NCI-H2227 (cell line): ENCODE results near the gene ZC3H10.
A peak's percentile ranks its signal among the peaks of the same experiment; 100 is the strongest.
"Not testable (repeated sequence)": the region's sequence is repeated elsewhere in the genome, so short reads cannot be mapped to it uniquely, and the experiment has no call there.

Experiments
- DNase-seq: peaks from one replicate; lab custom pipeline; 2025; ENCODE audit not compliant: unreplicated experiment; lab: John Stamatoyannopoulos, UW

Gene ZC3H10, protein sequence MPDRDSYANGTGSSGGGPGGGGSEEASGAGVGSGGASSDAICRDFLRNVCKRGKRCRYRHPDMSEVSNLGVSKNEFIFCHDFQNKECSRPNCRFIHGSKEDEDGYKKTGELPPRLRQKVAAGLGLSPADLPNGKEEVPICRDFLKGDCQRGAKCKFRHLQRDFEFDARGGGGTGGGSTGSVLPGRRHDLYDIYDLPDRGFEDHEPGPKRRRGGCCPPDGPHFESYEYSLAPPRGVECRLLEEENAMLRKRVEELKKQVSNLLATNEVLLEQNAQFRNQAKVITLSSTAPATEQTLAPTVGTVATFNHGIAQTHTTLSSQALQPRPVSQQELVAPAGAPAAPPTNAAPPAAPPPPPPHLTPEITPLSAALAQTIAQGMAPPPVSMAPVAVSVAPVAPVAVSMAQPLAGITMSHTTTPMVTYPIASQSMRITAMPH

DNA sequence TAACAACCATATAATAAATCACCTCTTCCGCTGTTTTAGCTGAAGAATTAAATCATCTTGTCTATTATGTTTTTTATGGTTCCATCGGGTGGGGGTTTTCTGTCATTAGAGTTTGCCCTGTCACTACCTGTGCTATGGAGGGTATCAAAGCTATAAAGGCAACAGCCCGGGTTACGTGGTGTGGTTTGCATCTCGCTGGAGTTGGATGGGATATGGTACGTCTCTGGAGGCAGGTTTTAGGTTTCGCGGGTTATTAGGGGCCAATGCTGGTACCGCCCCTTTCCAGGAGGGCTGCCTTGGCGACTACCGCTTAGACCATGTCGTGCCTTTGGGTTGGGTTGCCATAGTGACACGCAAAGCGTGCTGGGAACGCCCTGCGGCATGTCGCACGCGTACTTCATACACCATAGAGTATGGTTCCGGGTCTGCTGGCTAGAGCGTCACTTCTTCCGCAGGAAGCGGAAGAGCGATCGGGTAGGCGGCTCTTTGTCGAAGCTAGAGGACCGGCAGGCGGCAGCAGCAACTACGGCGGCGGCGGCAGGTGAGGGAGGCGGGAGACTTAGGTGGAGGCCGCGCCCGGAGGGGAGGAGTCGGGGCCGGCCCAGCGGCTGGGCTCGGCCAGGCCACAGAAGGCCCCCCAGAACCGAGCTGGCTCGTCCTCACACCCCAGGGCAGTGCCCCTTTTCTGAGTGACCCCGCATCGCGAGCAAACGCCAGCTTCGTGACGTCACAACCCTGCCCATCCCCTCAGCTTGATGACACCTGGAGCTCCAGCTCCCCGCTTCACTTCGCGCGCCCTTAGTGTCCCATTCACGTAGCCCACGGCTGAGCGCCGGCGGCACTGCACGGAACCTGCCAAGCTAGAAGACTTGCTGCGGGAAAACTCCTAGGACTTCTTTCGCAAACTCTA, at the start of gene ZC3H10:
TSS of gene ZC3H10 (plus strand) at position 489 of the 910 bp plus-strand sequence. CDS start 2,297 bp downstream, outside the sequence.
- DNase-seq, result peak; percentile 97

DNA sequence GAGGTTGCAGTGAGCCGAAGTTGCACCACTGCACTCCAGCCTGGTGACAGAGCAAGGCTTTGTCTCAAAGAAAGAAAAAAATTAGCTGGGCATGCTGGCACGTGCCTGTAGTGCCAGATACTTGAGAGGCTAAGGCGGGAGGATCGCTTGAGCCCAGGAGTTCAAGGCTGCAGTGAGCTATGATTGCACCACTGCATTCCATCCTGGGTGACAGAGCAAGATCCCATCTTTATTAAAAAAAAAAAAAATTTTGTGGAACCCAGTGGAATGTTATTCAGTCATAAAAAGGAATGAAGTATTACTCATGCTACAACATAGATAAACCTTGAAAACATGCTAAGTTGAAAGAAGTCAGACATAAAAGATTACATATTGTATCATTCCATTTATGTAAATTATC, 46.4 kb upstream of the ZC3H10 start:
- DNase-seq, result no peak

DNA sequence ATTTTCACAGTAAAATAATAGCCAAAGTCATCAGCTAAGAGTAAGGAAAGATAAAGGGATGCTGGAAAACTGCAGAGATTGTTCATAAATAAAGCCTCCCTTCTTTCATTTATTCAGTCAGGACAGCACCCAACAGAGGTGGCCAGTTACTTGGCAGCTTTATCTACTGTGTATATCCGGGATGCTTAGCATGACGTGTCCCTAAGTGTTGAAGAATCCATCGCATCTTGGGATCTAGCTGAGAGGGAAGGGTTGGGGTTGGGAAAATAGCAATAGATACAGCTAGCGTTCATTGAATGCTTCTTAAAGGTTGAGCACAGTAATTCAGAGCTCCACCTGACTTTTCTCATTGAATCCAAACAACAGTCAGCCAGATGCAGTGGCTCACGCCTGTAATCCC, 43.7 kb upstream of the ZC3H10 start:
- no peak for DNase-seq

DNA sequence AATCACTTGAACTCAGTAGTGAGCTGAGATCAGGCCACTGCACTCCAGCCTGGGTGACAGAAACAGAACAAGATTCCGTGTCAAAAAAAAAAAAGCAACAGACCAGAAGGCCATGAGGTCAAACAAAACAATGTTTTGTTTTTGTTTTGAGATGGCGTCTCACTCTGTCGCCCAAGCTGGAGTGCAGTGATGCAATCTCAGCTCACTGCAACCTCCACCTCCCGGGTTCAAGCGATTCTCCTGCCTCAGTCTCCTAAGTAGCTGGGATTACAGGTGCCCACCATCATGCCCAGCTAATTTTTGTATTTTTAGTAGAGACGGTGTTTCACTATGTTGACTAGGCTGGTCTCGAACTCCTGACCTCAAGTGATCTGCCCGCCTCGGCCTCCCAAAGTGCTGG, 40.1 kb upstream of the ZC3H10 start:
- DNase-seq, result not testable (repeated sequence)

DNA sequence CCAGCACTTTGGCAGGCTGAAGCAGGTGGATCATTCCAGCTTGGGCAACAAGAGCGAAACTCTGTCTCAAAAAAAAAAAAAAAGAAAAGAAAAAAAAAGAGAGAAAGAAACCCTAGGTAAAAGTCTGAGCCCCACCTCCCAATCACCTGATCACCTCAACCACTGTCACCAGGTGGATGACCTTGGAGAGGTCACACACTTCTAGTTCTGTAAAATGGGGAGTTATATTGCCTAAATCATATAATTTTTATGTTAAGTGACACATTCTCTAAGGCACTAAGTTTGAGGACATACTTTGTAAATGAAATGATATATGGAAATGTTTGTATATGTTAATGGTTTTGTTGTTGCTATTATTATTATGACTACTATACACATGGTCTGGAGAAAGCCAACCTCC, 39.6 kb upstream of the ZC3H10 start:
- DNase-seq, result no peak

DNA sequence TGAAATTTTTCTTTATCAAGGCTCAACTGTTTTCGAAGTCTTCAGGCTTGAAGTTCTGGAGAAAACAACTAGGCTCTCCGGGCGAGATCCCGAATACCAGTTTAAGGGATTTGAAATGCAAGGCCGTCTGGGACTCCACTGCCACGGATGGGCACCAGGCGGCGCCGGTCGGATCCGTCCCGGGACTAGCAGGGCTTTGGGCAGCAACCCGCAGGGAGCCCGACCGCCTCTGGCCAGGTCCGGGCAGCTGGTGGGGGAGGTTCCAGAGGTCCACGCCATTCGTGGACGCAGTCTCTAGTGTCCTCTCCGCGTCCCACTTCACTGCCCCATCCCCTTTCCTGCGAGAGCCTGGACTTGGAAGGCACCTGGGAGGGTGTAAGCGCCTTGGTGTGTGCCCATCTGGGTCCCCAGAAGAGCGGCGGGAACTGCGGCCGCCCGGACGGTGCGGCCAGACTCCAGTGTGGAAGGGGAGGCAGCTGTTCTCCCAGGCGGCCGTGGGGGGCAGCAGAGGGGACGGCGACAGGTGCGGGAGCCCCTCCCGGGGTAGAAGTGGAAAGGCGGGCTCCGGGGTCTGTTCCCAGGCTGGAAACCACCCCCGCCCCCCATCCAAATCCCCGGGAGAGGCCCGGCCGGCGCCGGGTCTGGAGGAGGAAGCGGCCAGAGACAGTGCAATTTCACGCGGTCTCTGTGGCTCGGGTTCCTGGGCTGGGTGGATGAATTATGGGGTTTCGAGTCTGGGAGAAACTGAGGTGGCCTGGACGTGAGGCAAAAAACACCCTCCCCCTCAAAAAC, 38.9 kb upstream of the ZC3H10 start:
- DNase-seq, result peak; percentile 70

DNA sequence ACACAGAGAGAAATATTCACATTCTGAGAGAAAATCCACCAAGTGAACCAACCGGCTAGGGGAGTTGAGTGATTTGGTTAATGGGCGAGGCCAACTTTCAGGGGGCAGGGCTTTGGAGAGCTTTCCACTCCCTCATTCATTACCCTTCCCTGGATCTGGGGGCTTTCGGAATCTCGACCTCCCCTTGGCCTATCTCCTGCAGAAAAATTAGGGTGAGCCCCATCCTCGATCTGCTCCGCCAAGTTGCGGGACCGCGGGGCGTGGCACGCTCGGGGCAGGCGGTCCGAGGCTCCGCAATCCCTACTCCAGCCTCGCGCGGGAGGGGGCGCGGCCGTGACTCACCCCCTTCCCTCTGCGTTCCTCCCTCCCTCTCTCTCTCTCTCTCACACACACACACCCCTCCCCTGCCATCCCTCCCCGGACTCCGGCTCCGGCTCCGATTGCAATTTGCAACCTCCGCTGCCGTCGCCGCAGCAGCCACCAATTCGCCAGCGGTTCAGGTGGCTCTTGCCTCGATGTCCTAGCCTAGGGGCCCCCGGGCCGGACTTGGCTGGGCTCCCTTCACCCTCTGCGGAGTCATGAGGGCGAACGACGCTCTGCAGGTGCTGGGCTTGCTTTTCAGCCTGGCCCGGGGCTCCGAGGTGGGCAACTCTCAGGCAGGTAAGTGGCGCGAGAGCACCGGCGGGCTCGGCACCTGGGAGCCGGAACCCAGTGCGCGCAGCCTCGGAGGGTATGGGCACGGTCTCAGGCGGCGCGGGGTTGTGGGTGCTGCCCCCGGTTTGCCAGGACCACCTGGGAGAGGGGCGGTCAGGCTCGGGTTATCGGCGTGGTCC, 38.1 kb upstream of the ZC3H10 start, which contains the start of gene ERBB3:
TSS of gene ERBB3 (plus strand) at position 443 of the 833 bp plus-strand sequence. CDS start at position 579, 136 bp downstream.
- peak; percentile 67 for DNase-seq

DNA sequence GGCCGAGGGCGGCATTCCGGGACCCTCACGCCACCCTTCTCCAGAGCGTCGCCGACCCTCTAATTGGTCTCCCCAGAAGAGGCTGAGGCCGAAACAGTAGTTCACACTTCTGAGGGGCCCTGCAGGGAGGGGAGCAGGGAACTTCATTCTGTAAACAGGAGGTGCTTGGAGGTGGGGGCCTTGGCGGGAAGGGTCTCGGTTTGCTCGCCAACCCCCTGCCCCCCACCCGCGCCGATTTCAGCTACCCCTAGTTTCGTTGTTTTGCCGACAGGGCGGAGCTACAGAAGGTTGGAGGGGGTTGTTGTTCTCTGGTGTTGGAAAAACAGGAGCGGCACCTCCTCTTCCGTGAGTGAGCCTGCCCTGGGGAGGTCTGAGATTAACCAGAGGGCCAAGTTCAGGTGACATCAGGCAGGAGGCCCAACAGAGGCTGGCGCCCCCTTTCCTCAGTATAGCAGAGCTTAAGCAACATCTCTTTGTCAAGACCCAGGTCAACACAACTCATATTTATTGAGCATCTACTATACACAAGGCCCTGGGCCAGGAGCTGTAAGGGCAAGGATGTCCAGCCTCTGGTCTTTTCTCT, 37.4 kb upstream of the ZC3H10 start:
- no peak for DNase-seq

DNA sequence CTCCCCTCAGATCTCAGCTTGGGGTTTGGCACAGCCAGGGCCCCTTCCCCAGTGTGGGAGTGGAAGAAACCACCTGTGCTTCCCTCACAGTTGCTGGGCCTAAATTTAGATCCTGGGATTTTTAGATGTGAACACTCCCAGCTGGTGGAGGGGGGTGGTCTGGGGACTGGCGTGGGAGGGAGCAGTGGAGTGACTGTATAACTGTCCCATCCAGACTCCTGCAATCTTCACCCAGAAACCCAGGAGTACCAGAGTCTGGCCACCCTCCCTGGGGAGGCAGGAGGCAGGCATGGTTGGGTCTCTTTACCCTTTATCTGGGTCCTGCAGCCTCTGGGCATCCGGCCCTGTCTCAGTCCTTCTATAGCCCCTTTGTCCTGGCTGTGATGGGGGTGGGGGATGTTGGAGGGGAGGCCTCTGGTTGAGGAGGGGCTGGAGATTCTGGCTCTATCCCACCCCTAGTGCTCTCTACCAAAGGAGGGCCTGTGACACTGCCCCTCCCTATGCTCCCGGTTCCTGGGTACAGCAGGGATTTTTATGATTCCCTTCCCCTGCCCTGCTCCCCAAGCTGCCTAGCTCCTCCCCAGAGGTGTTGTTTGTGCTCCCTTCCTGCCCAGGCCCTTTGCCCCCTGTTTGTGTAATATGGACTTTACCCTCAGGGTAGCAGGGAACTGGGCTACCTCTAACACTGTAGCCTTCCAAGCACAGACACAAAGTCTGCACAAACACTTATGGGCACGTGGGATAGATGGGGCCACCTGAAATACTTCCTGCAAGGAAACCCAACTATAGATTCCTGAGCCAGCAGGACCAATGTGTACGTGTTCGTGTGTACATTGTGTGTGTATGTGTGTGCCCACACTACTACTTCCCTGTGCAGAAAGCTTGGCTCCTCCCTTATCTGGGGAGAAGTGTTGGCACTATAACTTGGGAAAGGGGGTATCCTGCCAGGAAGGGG, 36.4 kb upstream of the ZC3H10 start:
- no peak for DNase-seq

DNA sequence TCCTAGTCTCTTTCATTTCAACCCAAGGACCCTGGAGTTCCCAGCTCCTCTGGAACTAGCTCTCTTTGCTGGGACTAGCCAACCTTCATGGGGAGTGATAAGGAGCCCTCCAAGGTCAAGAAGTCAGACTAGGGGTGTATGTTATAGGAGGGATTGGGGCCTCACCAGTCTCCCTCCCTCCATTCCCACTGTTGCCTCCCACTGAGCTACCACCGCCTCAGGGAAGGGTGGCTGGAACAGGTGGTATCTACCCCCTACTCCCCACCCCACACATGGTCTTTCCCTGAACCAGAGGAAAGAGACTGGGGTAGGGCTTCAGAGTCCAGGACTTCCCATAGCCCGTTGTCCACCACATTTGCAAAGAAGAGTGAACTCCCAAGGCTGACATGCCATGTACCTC, 35.7 kb upstream of the ZC3H10 start:
- DNase-seq, result no peak

DNA sequence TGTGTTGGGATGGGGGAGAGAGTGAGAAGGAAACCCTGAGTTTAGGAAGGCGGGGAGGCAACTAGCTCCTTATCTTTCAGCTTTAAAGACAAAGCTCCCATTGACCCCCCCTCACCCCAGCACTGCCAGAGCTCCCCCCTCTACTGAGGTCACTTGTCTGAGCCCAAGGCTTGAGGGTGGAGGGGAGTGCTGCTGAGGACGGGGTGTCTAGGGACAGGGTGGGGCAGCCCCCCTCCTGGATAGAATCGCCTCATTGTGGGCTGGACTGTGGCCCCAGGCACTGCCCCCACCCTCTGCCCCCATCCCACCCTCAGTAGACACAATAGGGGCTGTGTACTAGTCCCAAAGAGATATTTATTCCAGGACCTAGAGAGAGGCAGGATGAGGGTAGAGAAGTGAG, 35.1 kb upstream of the ZC3H10 start:
- no peak for DNase-seq

DNA sequence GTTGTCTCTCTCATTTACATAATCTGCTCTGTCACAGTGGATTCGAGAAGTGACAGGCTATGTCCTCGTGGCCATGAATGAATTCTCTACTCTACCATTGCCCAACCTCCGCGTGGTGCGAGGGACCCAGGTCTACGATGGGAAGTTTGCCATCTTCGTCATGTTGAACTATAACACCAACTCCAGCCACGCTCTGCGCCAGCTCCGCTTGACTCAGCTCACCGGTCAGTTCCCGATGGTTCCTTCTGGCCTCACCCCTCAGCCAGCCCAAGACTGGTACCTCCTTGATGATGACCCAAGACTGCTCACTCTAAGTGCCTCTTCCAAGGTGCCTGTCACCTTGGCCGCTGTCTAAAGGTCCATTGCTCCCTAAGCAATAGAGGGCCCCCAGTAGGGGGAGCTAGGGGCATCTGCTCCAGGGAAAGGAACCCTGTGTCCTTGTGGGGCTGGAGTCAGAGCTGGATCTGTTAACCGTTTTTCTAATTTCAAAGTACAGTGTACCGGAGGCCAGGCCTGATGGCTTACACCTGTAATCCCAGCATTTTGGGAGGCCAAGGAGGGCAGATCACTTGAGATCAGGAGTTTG, 33.0 kb upstream of the ZC3H10 start:
- DNase-seq, result no peak

DNA sequence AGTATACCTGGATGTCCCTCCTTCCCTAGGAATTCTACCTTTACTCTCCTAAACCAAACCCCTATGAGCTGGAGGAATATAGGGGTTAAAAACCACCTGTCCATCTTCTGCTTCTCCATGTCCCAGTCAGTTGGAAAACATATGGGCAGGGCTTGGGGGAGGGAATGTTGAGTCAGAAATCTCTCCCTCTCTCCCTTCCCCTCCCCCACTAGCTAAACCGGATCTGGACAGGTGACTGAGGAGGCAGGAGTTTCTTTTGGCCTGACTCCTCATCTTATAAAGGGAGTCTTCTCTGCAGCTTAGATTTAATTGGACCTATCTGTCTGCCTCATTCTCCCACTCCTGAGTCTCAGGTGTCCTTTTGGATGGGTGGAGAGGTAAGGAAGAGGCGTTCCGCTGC, 32.0 kb upstream of the ZC3H10 start:
- DNase-seq, result no peak

DNA sequence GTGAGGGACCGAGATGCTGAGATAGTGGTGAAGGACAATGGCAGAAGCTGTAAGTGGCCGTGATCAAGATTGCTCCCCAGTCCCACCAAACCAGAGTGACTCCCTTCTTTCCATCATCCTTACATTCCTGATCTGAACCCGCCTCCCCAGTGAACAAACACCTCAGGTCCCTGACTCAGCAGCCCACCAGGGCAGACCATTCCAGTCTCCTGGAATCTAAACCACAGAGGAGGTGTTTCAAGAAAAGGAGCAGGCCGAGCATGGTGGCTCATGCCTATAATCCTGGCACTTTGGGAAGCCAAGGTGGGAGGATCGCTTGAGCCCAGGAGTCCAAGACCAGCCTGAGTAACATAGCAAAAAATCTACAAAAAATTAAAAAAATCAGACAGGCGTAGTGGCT, 31.5 kb upstream of the ZC3H10 start:
- no peak for DNase-seq

DNA sequence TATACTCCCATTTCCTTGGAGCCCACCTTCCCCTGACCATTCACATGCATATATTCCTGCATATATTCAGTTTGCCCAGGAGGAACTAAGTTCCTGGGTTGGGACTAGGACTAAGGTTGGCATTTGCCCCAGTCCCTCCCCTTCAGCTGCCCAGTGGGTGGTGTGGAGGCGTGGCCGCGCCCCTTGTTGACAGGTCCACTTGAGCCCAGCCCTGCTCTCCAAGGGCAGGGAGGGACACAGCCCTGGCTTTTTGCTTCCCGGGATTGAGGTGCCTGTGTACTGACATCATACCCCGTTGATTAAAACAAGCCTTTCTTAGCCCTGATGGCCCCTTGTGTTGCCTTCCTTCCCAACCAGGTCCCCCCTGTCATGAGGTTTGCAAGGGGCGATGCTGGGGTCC, 30.8 kb upstream of the ZC3H10 start:
- DNase-seq, result no peak

DNA sequence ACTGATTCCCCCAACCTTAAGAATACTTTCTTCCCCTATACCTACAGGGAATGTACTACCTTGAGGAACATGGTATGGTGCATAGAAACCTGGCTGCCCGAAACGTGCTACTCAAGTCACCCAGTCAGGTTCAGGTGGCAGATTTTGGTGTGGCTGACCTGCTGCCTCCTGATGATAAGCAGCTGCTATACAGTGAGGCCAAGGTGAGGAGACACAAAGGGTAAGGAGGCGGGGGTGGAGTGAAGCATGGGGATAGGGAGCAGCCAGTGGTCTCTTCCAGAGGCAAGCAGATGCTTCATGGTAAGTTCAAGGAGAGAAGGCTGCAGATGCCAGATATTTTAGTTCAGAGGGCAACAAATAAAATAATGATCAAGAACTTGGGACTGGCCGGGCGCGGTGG, 20.3 kb upstream of the ZC3H10 start:
- DNase-seq, result no peak

DNA sequence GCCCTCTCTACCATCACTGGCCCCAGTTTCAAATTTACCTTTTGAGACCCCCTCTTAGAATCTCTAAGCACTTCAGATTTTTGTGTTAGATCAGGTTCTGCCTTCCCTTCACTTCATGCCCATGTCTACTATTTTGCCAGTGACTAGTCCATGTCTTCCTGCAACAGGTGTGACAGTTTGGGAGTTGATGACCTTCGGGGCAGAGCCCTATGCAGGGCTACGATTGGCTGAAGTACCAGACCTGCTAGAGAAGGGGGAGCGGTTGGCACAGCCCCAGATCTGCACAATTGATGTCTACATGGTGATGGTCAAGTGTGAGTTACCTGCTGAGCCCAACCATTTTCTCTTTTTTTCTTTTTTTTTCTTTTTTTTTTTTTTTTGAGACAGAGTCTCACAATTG, 19.5 kb upstream of the ZC3H10 start:
- no peak for DNase-seq

DNA sequence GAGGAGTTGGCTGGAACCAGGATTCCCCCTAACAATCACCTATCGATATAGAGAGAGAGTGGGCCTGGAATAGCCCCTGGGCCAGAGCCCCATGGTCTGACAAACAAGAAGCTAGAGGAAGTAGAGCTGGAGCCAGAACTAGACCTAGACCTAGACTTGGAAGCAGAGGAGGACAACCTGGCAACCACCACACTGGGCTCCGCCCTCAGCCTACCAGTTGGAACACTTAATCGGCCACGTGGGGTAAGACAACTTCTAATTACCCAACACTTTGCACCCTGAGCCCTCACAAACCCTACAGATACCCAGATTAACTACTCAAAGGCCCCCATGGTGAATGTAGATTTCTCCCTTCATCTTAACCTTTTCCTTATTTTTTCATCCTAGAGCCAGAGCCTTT, 18.3 kb upstream of the ZC3H10 start:
- no peak for DNase-seq
